HepG2 (cell line): Measurements from ENCODE around the gene NDRG3. TPM values are rescaled to one million over a fixed set of nuclear protein-coding genes. Genes with fewer than 3 reads are reported as not detected.

Experiments used
- ATAC-seq: fragments of 200-7000 bp; cut with Tn5 transposase; 3 replicates; pipeline ENCODE4 v1.9.1; 2020; ENCODE audit warnings: mild to moderate bottlenecking, moderate library complexity
- BruUV-seq: library from RNA; stranded (reverse); fragments of 400-500 nt; replicated peaks from 2 replicates; lab custom pipeline; 2021; lab: Mats Ljungman, UMichigan
- CTCF ChIA-PET: fragments of 300-600 bp; formaldehyde crosslinking; extraction: SDS; loops from one replicate; lab custom pipeline; 2021; ENCODE audit warnings: low total read pairs, inconsistent platforms, low intra/inter-chr PET ratio; lab: Yijun Ruan, JAX
- POLR2A ChIA-PET: fragments of 350-600 bp; sonication (Branson Sonifier 250); formaldehyde crosslinking; loops from one replicate; lab custom pipeline; 2020; ENCODE audit warnings: antibody characterized with exemption, inconsistent platforms; lab: Yijun Ruan, JAX
- DNase-seq: peaks from one replicate; pipeline ENCODE4 v3.0.0-alpha.2; 2015; ENCODE audit warnings: low spot score
- FAIRE-seq: peaks from 3 replicates; lab custom pipeline; 2011; peaks lifted over from hg19 to GRCh38; lab: Jason Lieb, UNC
- H2AFZ ChIP-seq: one replicate; pipeline ENCODE4 v1.6.1; 2011; ENCODE audit warnings: low read length, inconsistent platforms
- H3K27ac ChIP-seq: fragments of 300-600 bp; 3 replicates; pipeline ENCODE4 v1.8.0; 2011; ENCODE audit warnings: mixed run types, mild to moderate bottlenecking, mixed read lengths, low read length, inconsistent platforms; ENCODE audit not compliant: insufficient read depth; ENCODE audit errors: extremely low read length
- H3K27me3 ChIP-seq, 2 experiments: fragments of 200-600 bp in 1 of 2; 2 replicates in 1 of 2; 3 replicates in 1 of 2; pipeline versions ENCODE4 v1.6.0 to v1.8.0; 2011; ENCODE audit warnings: low read length in 2 of 2, mild to moderate bottlenecking in 2 of 2, moderate library complexity in 2 of 2, inconsistent platforms in 1 of 2; ENCODE audit not compliant: insufficient read depth in 2 of 2, control insufficient read depth in 1 of 2
- H3K36me3 ChIP-seq, 2 experiments: fragments of 200-600 bp in 1 of 2; replicated peaks in 1 of 2; 2 replicates in 1 of 2; 3 replicates in 1 of 2; pipeline versions ENCODE4 v1.5.1 to v1.8.0; 2011; ENCODE audit warnings: low read length in 2 of 2, inconsistent platforms in 1 of 2; ENCODE audit not compliant: insufficient read depth in 2 of 2, control insufficient read depth in 1 of 2
- H3K4me1 ChIP-seq: 2 replicates; pipeline ENCODE4 v1.5.1; 2012; ENCODE audit warnings: low read length, inconsistent platforms; ENCODE audit not compliant: insufficient read depth
- H3K4me2 ChIP-seq: 2 replicates; pipeline ENCODE4 v1.6.0; 2011; ENCODE audit warnings: low read depth, low read length, inconsistent platforms
- H3K4me3 ChIP-seq, 3 experiments: fragments of 200-600 bp in 1 of 3; sonication (generic), shearing (Covaris generic) in 1 of 3; replicated peaks in 1 of 3; 2 replicates each; pipeline ENCODE4 v1.5.1; 2011 to 2016; ENCODE audit warnings: low read length in 3 of 3, inconsistent platforms in 2 of 3, low read depth in 2 of 3, mild to moderate bottlenecking in 2 of 3, control low read depth in 1 of 3, mixed read lengths in 1 of 3; ENCODE audit not compliant: insufficient read depth in 1 of 3
- H3K79me2 ChIP-seq: one replicate; pipeline ENCODE4 v1.6.1; 2011; ENCODE audit warnings: low read length, inconsistent platforms; ENCODE audit not compliant: insufficient read depth
- H3K9ac ChIP-seq: 2 replicates; pipeline ENCODE4 v1.6.0; 2011; ENCODE audit warnings: mild to moderate bottlenecking, low read depth, low read length, inconsistent platforms; ENCODE audit not compliant: insufficient read depth
- H3K9me3 ChIP-seq: 2 replicates; pipeline ENCODE4 v1.5.1; 2012; ENCODE audit warnings: mild to moderate bottlenecking, low read length
- H4K20me1 ChIP-seq: 2 replicates; pipeline ENCODE4 v1.6.0; 2011; ENCODE audit warnings: inconsistent platforms, mild to moderate bottlenecking, low read length, moderate library complexity; ENCODE audit not compliant: insufficient read depth
- ATF4 ChIP-seq, 2 experiments: fragments of 450-650 bp in 1 of 2; sonication (generic) in 1 of 2; formaldehyde crosslinking; IDR thresholded peaks; 2 replicates each; pipeline versions ENCODE4 v1.5.0 to v1.8.0; 2020 to 2022; ENCODE audit warnings: mild to moderate bottlenecking in 1 of 2, missing genetic modification reagents in 1 of 2
- ISX ChIP-seq: sonication (generic); formaldehyde crosslinking; conservative IDR thresholded peaks from 2 replicates; pipeline ENCODE4 v1.5.0; 2020; ENCODE audit warnings: missing genetic modification reagents
- KDM2A ChIP-seq: sonication (generic); formaldehyde crosslinking; IDR thresholded peaks from 2 replicates; pipeline ENCODE4 v1.4.0; 2020; ENCODE audit warnings: low read depth, missing genetic modification reagents, borderline replicate concordance
- KDM4B ChIP-seq: sonication (generic); formaldehyde crosslinking; IDR thresholded peaks from 2 replicates; pipeline ENCODE4 v1.4.0; 2020; ENCODE audit warnings: missing genetic modification reagents
- NFAT5 ChIP-seq: sonication (generic); formaldehyde crosslinking; IDR thresholded peaks from 2 replicates; pipeline ENCODE4 v1.4.0; 2020; ENCODE audit warnings: missing genetic modification reagents
- RBM22 ChIP-seq: fragments of 200-400 bp; formaldehyde crosslinking; optimal IDR thresholded peaks from 2 replicates; pipeline ENCODE3; 2017; ENCODE audit warnings: mild to moderate bottlenecking, low read length, moderate library complexity
- SATB2 ChIP-seq: sonication (generic); formaldehyde crosslinking; IDR thresholded peaks from 2 replicates; pipeline ENCODE4 v1.5.0; 2020; ENCODE audit warnings: missing genetic modification reagents
- ZBTB46 ChIP-seq: sonication (generic); formaldehyde crosslinking; IDR thresholded peaks from 2 replicates; pipeline ENCODE4 v1.4.0; 2020; ENCODE audit warnings: mild to moderate bottlenecking, missing genetic modification reagents, borderline replicate concordance
- ZIK1 ChIP-seq: sonication (generic); formaldehyde crosslinking; IDR thresholded peaks from 2 replicates; pipeline ENCODE4 v1.5.0; 2020; ENCODE audit warnings: mild to moderate bottlenecking, low read depth, missing genetic modification reagents, borderline replicate concordance
- ZNF432 ChIP-seq: sonication (generic); formaldehyde crosslinking; IDR thresholded peaks from 2 replicates; pipeline ENCODE4 v1.5.0; 2020; ENCODE audit warnings: missing genetic modification reagents, mild to moderate bottlenecking, borderline replicate concordance
- ZSCAN22 ChIP-seq: sonication (generic); formaldehyde crosslinking; IDR thresholded peaks from 2 replicates; pipeline ENCODE4 v1.4.0; 2020; ENCODE audit warnings: mild to moderate bottlenecking, missing genetic modification reagents
- WGBS: methylation state at CpG from one replicate; pipeline ENCODE4 v1.1.6; 2017; ENCODE audit warnings: low lambda C conversion rate; 5-methylcytosine and 5-hydroxymethylcytosine counted together
- in situ Hi-C: cut with HindIII; loops from 2 replicates; pipeline ENCODE4 v1.10.0; 2017; ENCODE audit warnings: low pct_unique_long_range_greater_than_20kb; ENCODE audit not compliant: extremely low pct_ligation_motif_present
- intact Hi-C: fragments of 100-400 bp; cut with micrococcal nuclease; formaldehyde crosslinking; loops from one replicate; pipeline ENCODE4 v1.10.0; 2022; ENCODE audit not compliant: unreplicated experiment
- polyA plus RNA-seq, 8 experiments: library from polyadenylated mRNA; depleted of rRNA in 3 of 8; stranded (reverse) in 7 of 8; unstranded in 1 of 8; fragments of >200 nt; fragmentation: Illumina TruSeq in 4 of 8; extraction: Trizol in 4 of 8; gene quantifications; 2 replicates each; pipeline versions ENCODE4 v1.2.1 to v1.2.3, GENCODE V29; 2011 to 2016; ENCODE audit warnings: low read depth in 4 of 8, missing spikeins in 1 of 8, mixed read lengths in 1 of 8; ENCODE audit not compliant: insufficient read depth in 1 of 8
- total RNA-seq, 5 experiments: library from RNA; depleted of rRNA; stranded (reverse); fragments of >200 nt; fragmentation: Illumina TruSeq; extraction: Trizol; gene quantifications; 2 replicates each; pipeline ENCODE4 v1.2.3, GENCODE V29; 2016; ENCODE audit warnings: low read depth in 1 of 5

NDRG3 gene
- total and polyA plus RNA-seq, 2 of the 13 experiments (the other 11 are each of a cell fraction or from before 2014, with no cell fraction given), result 36.0 to 40.5 TPM

GRCh38 chr20:36682311-36682710 is 63.6 kb downstream of the NDRG3 start:
- CTCF ChIA-PET, result no interaction called here

DNA sequence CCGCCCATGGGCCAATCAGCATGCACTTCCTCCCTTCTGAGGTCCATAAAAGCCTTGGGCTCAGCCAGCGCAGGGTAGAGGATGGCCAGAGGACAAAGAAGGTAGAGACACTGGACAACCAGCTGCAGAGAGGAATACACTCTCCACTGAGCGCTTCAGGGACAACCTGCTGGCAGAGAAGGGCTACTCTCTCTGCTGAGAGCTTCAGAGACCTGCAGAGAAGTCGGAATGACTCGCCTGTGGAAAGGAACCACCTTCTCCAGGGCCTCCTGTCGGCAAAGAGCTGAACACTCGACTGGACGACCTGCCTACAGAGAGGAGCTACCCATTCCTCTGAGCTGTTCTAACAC is 68.5 kb downstream of the NDRG3 start:
- intact Hi-C loops, result no loop called here
- ChIA-PET CTCF (no interaction called here), POLR2A (interaction anchor here (0.8 to 1.9 kb wide), 6 partner anchors 12 to 68 kb away, joined by 3 to 8 read pairs (median 4); partner anchors contain the start of gene NDRG3)
- peak overlapping the region; percentile 25 for H3K4me2 ChIP-seq
- H3K27me3 ChIP-seq, result no peaks in the 10 kb centered on the region
- no peaks in the 10 kb centered on the region for H3K79me2 ChIP-seq
- DNase-seq (no peak), FAIRE-seq (no peak), ATAC-seq (no peak)
- WGBS, result 71% methylated on average over 8 of the region's 8 CpGs
- H3K36me3 ChIP-seq, result peaks cover 2 to 17% of the 10 kb centered on the region in 2 experiments; a peak in 3 of 5 replicates
- H3K4me3 ChIP-seq, result peak overlapping the region in 2 of 3 experiments; percentile 26 to 39; a peak in 4 of 6 replicates
- no peaks in the 10 kb centered on the region for H3K4me1 ChIP-seq
- no TSS peak for BruUV-seq
- no peaks in the 10 kb centered on the region for H3K9me3 ChIP-seq
- peak overlapping the region; percentile 30; the same call in 1 of the 2 replicates for H3K9ac ChIP-seq
- H4K20me1 ChIP-seq, result no peaks in the 10 kb centered on the region
- no peak overlapping the region for H2AFZ ChIP-seq
- in situ Hi-C loops, result no loop called here
- H3K27ac ChIP-seq, result peak overlapping the region; percentile 41
- TF ChIP-seq KDM4B (CRISPR knock-in tag), result no peak
- no peak for TF ChIP-seq ZIK1
- TF ChIP-seq ZBTB46 (CRISPR knock-in tag), result no peak
- TF ChIP-seq RBM22, result peak; percentile 87
- TF ChIP-seq KDM2A, result peak; percentile 56; the same call in 1 of the 2 replicates
- TF ChIP-seq NFAT5 (CRISPR knock-in tag), result peak; percentile 57; the same call in 1 of the 2 replicates
- TF ChIP-seq ATF4 (CRISPR knock-in tag; IDR thresholded peaks at IDR 0.05), result no peak
- TF ChIP-seq ISX (CRISPR knock-in tag), result no peak
- TF ChIP-seq SATB2 (CRISPR knock-in tag), result no peak

More at GRCh38 chr20:36682311-36682710, 63.6 kb downstream of the NDRG3 start:
- no peak overlapping the region for H3K9ac ChIP-seq
- H3K9me3 ChIP-seq, result no peaks in the 10 kb centered on the region
- POLR2A ChIA-PET, result no interaction called here
- WGBS, result 100% methylated on average over 1 of the region's 1 CpG
- no peak overlapping the region for H3K4me2 ChIP-seq
- no peaks in the 10 kb centered on the region for H3K27me3 ChIP-seq
- intact Hi-C loops, result no loop called here
- no peaks in the 10 kb centered on the region for H4K20me1 ChIP-seq
- DNase-seq (no peak), FAIRE-seq (no peak), ATAC-seq (no peak)
- H3K36me3 ChIP-seq, result peaks cover 11 to 41% of the 10 kb centered on the region in 2 experiments; a peak in 4 of 5 replicates
- H3K79me2 ChIP-seq, result no peaks in the 10 kb centered on the region
- H3K4me1 ChIP-seq, result no peaks in the 10 kb centered on the region
- no TSS peak for BruUV-seq
- in situ Hi-C loops, result no loop called here
- no peak overlapping the region for H2AFZ ChIP-seq
- no peak overlapping the region for H3K27ac ChIP-seq
- TF ChIP-seq ZNF432 (CRISPR knock-in tag) (no peak), ZSCAN22 (CRISPR knock-in tag) (no peak)
- TF ChIP-seq, all 625 proteins: peak for 0
- no peak overlapping the region for H3K4me3 ChIP-seq
